GM12878 (cell line): ENCODE measurements around the gene MAPKAP1. TPM values are rescaled to one million over a fixed set of nuclear protein-coding genes. Genes with fewer than 3 reads are reported as not detected.

Source experiments
- ATAC-seq: fragments of 200-7000 bp; cut with Tn5 transposase; 3 replicates; pipeline ENCODE4 v1.9.1; 2020; ENCODE audit warnings: mild to moderate bottlenecking, moderate library complexity
- BruUV-seq: library from RNA; stranded (reverse); fragments of 400-500 nt; replicated peaks from 2 replicates; lab custom pipeline; 2021; lab: Mats Ljungman, UMichigan
- CTCF ChIA-PET: fragments of 300-600 bp; sonication (Branson Sonifier 250); formaldehyde crosslinking; extraction: SDS; loops from one replicate; lab custom pipeline; 2021; ENCODE audit warnings: inconsistent platforms; lab: Yijun Ruan, JAX
- POLR2A ChIA-PET: fragments of 350-600 bp; formaldehyde crosslinking; extraction: SDS; loops from one replicate; lab custom pipeline; 2021; ENCODE audit warnings: inconsistent platforms; lab: Charles Lee
- RAD21 ChIA-PET: fragments of 300-600 bp; sonication (Branson Sonifier 250); formaldehyde crosslinking; loops from one replicate; lab custom pipeline; 2023; ENCODE audit warnings: antibody characterized with exemption; ENCODE audit not compliant: unreplicated experiment; lab: Charles Lee
- SMC1A ChIA-PET: fragments of 300-600 bp; sonication (Branson Sonifier 250); formaldehyde crosslinking; loops from one replicate; lab custom pipeline; 2023; ENCODE audit not compliant: unreplicated experiment, uncharacterized antibody; lab: Charles Lee
- DNase-seq: peaks from one replicate; pipeline ENCODE4 v3.0.0-alpha.2; 2011; ENCODE audit warnings: low read depth, low spot score
- FAIRE-seq: peaks from 3 replicates; lab custom pipeline; 2011; peaks lifted over from hg19 to GRCh38; lab: Jason Lieb, UNC
- H2AFZ ChIP-seq: 2 replicates; pipeline ENCODE4 v1.6.0; 2011; ENCODE audit warnings: low read depth, low read length, control low read depth; ENCODE audit not compliant: control insufficient read depth
- H3K27ac ChIP-seq: 2 replicates; pipeline ENCODE4 v1.5.1; 2011; ENCODE audit warnings: control low read depth; ENCODE audit not compliant: control insufficient read depth, insufficient read depth
- H3K27me3 ChIP-seq, 2 experiments: replicated peaks in 1 of 2; 2 replicates each; pipeline versions ENCODE4 v1.6.0 to v1.6.1; 2011; ENCODE audit warnings: low read length in 1 of 2; ENCODE audit not compliant: control insufficient read depth in 2 of 2, insufficient read depth in 2 of 2
- H3K36me3 ChIP-seq, 2 experiments: 2 replicates each; pipeline ENCODE4 v1.5.1; 2011; ENCODE audit warnings: low read length in 1 of 2; ENCODE audit not compliant: control insufficient read depth in 2 of 2, insufficient read depth in 2 of 2
- H3K4me1 ChIP-seq: 2 replicates; pipeline ENCODE4 v1.6.1; 2011; ENCODE audit warnings: mild to moderate bottlenecking, low read length, moderate library complexity, mixed read lengths; ENCODE audit not compliant: control insufficient read depth, insufficient read depth
- H3K4me2 ChIP-seq: 2 replicates; pipeline ENCODE4 v1.6.0; 2011; ENCODE audit warnings: control low read depth; ENCODE audit not compliant: control insufficient read depth, insufficient read depth
- H3K4me3 ChIP-seq: fragments of 200-600 bp; sonication (generic); 2 replicates; pipeline ENCODE4 v1.5.1; 2016
- H3K79me2 ChIP-seq: 2 replicates; pipeline ENCODE4 v1.6.0; 2011; ENCODE audit warnings: low read length; ENCODE audit not compliant: control insufficient read depth, insufficient read depth
- H3K9ac ChIP-seq: 2 replicates; pipeline ENCODE4 v1.8.0; 2011; ENCODE audit warnings: low read length, control low read depth, mixed read lengths; ENCODE audit not compliant: control insufficient read depth, insufficient read depth
- H3K9me3 ChIP-seq: replicated peaks from 3 replicates; pipeline ENCODE4 v1.5.1; 2011; ENCODE audit warnings: mild to moderate bottlenecking, low read length; ENCODE audit not compliant: control insufficient read depth, insufficient read depth
- H4K20me1 ChIP-seq: 2 replicates; pipeline ENCODE4 v1.6.0; 2011; ENCODE audit not compliant: control insufficient read depth, insufficient read depth
- CHD1 ChIP-seq: IDR thresholded peaks from 2 replicates; pipeline ENCODE4 v1.6.1; 2012; ENCODE audit warnings: low read depth, low read length, improper control_type of control experiment
- CHD4 ChIP-seq: fragments of 200-600 bp; sonication (generic); IDR thresholded peaks from 2 replicates; pipeline ENCODE4 v1.6.1; 2016; ENCODE audit warnings: mild to moderate bottlenecking
- HCFC1 ChIP-seq: fragments of 150-350 bp; IDR thresholded peaks from 2 replicates; pipeline ENCODE4 v1.6.1; 2014; ENCODE audit warnings: low read length
- HDGF ChIP-seq: fragments of 450-650 bp; IDR thresholded peaks from 2 replicates; pipeline ENCODE4 v1.6.1; 2016; ENCODE audit warnings: antibody characterized with exemption
- MTA3 ChIP-seq: IDR thresholded peaks from 2 replicates; pipeline ENCODE4 v1.6.1; 2012; ENCODE audit warnings: low read length, inconsistent platforms, borderline replicate concordance
- SMARCA5 ChIP-seq: fragments of 450-650 bp; IDR thresholded peaks from 2 replicates; pipeline ENCODE4 v1.6.1; 2017; ENCODE audit warnings: mild to moderate bottlenecking
- SREBF1 ChIP-seq: IDR thresholded peaks from 2 replicates; pipeline ENCODE4 v1.6.1; 2012; ENCODE audit warnings: mild to moderate bottlenecking, low read length
- SUPT20H ChIP-seq: IDR thresholded peaks from 2 replicates; pipeline ENCODE4 v1.6.1; 2011; ENCODE audit warnings: low read depth, mild to moderate bottlenecking, low read length, moderate library complexity, borderline replicate concordance; ENCODE audit not compliant: control insufficient read depth
- TAF1 ChIP-seq: IDR thresholded peaks from 2 replicates; pipeline ENCODE4 v1.6.1; 2011; ENCODE audit warnings: mild to moderate bottlenecking, low read depth, low read length, borderline replicate concordance
- WGBS: methylation state at CpG from one replicate; pipeline ENCODE4 v1.1.6; 2016; ENCODE audit warnings: low lambda C conversion rate; ENCODE audit not compliant: insufficient replicate concordance, insufficient coverage; ENCODE audit errors: missing lambda C conversion rate; 5-methylcytosine and 5-hydroxymethylcytosine counted together
- in situ Hi-C: fragments of 300-500 bp; cut with MboI; formaldehyde crosslinking; loops from 9 replicates; pipeline ENCODE4 v1.14.3; 2018; ENCODE audit warnings: mixed read lengths
- intact Hi-C: fragments of 100-400 bp; cut with micrococcal nuclease; formaldehyde crosslinking; loops from one replicate; pipeline ENCODE4 v1.14.2; 2022; ENCODE audit not compliant: unreplicated experiment
- polyA plus RNA-seq, 11 experiments: library from polyadenylated mRNA; depleted of rRNA in 4 of 11; unstranded in 6 of 11; stranded (reverse) in 5 of 11; fragments of >200 nt; fragmentation: Nextera tagmentation in 4 of 11; fragmentation: Illumina TruSeq in 1 of 11; extraction: Ambion mirVana in 4 of 11; extraction: Trizol in 1 of 11; gene quantifications; 1 replicate in 1 of 11; 2 replicates in 10 of 11; pipeline versions ENCODE4 v1.2.1 to v1.2.3, GENCODE V29; 2011 to 2016; ENCODE audit warnings: inconsistent platforms in 2 of 11, missing spikeins in 2 of 11, low read depth in 1 of 11
- total RNA-seq, 4 experiments: library from RNA; depleted of rRNA in 3 of 4; stranded (reverse); fragments of >200 nt in 3 of 4; fragmentation: Illumina TruSeq in 1 of 4; extraction: Trizol in 1 of 4; gene quantifications; 2 replicates each; pipeline versions ENCODE4 v1.2.1 to v1.2.3, GENCODE V29; 2013 to 2021
- TF ChIP-seq, protein P1 (sequence below): fragments of 450-650 bp; IDR thresholded peaks from 2 replicates; pipeline ENCODE4 v1.6.1; 2017; ENCODE audit warnings: antibody characterized with exemption, mild to moderate bottlenecking, moderate library complexity
- TF ChIP-seq, protein P2 (sequence below): fragments of 150-350 bp; IDR thresholded peaks from 2 replicates; pipeline ENCODE4 v1.6.1; 2016; ENCODE audit warnings: low read depth, low read length
- TF ChIP-seq, protein P3 (sequence below): IDR thresholded peaks from 2 replicates; pipeline ENCODE4 v1.6.1; 2012; ENCODE audit warnings: low read depth, low read length, improper control_type of control experiment
- TF ChIP-seq, protein P4 (sequence below): IDR thresholded peaks from 2 replicates; pipeline ENCODE4 v1.6.1; 2012; ENCODE audit warnings: low read length, inconsistent platforms

MAPKAP1 gene
- total and polyA plus RNA-seq, 10 of the 15 experiments (the other 5 are each of a cell fraction or from before 2014, with no cell fraction given), result 5.1 to 188 (median 105) TPM

DNA sequence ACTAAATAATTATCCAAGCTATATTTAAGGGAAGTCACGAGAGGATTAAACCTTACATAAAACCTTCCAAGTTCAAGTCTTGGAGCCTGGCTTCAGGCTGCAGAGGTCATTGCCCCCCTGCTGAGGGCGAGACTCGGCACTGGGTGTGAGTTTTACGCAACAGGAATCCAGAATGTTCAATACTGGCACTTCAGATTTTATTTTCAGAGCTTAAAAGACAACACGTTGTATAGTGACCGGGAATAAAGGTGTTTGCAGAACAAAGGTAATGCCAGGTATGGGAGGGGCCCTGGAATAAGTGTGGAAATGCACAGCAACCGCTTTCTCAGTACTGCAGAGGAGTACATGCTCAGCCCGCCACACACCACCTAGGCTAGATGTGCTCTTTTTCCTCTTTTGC, 238.4 kb downstream of the MAPKAP1 start:
- H3K4me3 ChIP-seq, result no peak overlapping the region
- H3K36me3 ChIP-seq, result peaks cover 12 to 15% of the 10 kb centered on the region in 2 experiments; a peak in 3 of 4 replicates
- H3K79me2 ChIP-seq, result no peaks in the 10 kb centered on the region
- RAD21 ChIA-PET, result no interaction called here
- CTCF ChIA-PET, result interaction anchor here (1.0 to 1.6 kb wide), 3 partner anchors 8 to 90 kb away, joined by 3 read pairs; no protein-coding TSS in a partner anchor
- 97% methylated on average over 8 of the region's 8 CpGs for WGBS
- in situ Hi-C loops, result no loop called here
- no peak overlapping the region for H3K27ac ChIP-seq
- H3K4me1 ChIP-seq, result no peaks in the 10 kb centered on the region
- H3K27me3 ChIP-seq, result no peaks in the 10 kb centered on the region
- H3K4me2 ChIP-seq, result no peak overlapping the region
- FAIRE-seq, result no peak
- intact Hi-C loops, result no loop called here
- BruUV-seq, result no TSS peak
- SMC1A ChIA-PET, result interaction anchor here (1.1 kb wide), 1 partner anchor 14 kb away, joined by 3 read pairs; no protein-coding TSS in a partner anchor
- ATAC-seq, result no peak
- H4K20me1 ChIP-seq, result no peaks in the 10 kb centered on the region
- no peak overlapping the region for H3K9ac ChIP-seq
- no peaks in the 10 kb centered on the region for H3K9me3 ChIP-seq
- POLR2A ChIA-PET, result no interaction called here
- no peak overlapping the region for H2AFZ ChIP-seq
- DNase-seq, result no peak
- TF ChIP-seq, protein P1, sequence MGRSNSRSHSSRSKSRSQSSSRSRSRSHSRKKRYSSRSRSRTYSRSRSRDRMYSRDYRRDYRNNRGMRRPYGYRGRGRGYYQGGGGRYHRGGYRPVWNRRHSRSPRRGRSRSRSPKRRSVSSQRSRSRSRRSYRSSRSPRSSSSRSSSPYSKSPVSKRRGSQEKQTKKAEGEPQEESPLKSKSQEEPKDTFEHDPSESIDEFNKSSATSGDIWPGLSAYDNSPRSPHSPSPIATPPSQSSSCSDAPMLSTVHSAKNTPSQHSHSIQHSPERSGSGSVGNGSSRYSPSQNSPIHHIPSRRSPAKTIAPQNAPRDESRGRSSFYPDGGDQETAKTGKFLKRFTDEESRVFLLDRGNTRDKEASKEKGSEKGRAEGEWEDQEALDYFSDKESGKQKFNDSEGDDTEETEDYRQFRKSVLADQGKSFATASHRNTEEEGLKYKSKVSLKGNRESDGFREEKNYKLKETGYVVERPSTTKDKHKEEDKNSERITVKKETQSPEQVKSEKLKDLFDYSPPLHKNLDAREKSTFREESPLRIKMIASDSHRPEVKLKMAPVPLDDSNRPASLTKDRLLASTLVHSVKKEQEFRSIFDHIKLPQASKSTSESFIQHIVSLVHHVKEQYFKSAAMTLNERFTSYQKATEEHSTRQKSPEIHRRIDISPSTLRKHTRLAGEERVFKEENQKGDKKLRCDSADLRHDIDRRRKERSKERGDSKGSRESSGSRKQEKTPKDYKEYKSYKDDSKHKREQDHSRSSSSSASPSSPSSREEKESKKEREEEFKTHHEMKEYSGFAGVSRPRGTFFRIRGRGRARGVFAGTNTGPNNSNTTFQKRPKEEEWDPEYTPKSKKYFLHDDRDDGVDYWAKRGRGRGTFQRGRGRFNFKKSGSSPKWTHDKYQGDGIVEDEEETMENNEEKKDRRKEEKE, result no peak
- TF ChIP-seq SMARCA5, result no peak
- no peak for TF ChIP-seq HDGF
- TF ChIP-seq SREBF1, result no peak
- TF ChIP-seq HCFC1, result no peak
- no peak for TF ChIP-seq MTA3
- TF ChIP-seq SUPT20H, result no peak
- TF ChIP-seq CHD4, result no peak
- no peak for TF ChIP-seq TAF1
- no peak for TF ChIP-seq CHD1
- TF ChIP-seq, protein P2, sequence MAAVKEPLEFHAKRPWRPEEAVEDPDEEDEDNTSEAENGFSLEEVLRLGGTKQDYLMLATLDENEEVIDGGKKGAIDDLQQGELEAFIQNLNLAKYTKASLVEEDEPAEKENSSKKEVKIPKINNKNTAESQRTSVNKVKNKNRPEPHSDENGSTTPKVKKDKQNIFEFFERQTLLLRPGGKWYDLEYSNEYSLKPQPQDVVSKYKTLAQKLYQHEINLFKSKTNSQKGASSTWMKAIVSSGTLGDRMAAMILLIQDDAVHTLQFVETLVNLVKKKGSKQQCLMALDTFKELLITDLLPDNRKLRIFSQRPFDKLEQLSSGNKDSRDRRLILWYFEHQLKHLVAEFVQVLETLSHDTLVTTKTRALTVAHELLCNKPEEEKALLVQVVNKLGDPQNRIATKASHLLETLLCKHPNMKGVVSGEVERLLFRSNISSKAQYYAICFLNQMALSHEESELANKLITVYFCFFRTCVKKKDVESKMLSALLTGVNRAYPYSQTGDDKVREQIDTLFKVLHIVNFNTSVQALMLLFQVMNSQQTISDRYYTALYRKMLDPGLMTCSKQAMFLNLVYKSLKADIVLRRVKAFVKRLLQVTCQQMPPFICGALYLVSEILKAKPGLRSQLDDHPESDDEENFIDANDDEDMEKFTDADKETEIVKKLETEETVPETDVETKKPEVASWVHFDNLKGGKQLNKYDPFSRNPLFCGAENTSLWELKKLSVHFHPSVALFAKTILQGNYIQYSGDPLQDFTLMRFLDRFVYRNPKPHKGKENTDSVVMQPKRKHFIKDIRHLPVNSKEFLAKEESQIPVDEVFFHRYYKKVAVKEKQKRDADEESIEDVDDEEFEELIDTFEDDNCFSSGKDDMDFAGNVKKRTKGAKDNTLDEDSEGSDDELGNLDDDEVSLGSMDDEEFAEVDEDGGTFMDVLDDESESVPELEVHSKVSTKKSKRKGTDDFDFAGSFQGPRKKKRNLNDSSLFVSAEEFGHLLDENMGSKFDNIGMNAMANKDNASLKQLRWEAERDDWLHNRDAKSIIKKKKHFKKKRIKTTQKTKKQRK, result no peak
- TF ChIP-seq, protein P3, sequence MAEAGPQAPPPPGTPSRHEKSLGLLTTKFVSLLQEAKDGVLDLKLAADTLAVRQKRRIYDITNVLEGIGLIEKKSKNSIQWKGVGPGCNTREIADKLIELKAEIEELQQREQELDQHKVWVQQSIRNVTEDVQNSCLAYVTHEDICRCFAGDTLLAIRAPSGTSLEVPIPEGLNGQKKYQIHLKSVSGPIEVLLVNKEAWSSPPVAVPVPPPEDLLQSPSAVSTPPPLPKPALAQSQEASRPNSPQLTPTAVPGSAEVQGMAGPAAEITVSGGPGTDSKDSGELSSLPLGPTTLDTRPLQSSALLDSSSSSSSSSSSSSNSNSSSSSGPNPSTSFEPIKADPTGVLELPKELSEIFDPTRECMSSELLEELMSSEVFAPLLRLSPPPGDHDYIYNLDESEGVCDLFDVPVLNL, result no peak
- TF ChIP-seq, protein P4, sequence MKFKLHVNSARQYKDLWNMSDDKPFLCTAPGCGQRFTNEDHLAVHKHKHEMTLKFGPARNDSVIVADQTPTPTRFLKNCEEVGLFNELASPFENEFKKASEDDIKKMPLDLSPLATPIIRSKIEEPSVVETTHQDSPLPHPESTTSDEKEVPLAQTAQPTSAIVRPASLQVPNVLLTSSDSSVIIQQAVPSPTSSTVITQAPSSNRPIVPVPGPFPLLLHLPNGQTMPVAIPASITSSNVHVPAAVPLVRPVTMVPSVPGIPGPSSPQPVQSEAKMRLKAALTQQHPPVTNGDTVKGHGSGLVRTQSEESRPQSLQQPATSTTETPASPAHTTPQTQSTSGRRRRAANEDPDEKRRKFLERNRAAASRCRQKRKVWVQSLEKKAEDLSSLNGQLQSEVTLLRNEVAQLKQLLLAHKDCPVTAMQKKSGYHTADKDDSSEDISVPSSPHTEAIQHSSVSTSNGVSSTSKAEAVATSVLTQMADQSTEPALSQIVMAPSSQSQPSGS, result no peak
